ENCODE data around the gene TBXT. TPM values are rescaled to one million over a fixed set of nuclear protein-coding genes. Genes with fewer than 3 reads are reported as not detected.

TBXT gene
- total and polyA plus RNA-seq, 2 of the 8 experiments (the other 6 are each of a cell fraction or from before 2014, with no cell fraction given) = 0.18 to 0.24 TPM

GRCh38 chr6:166204852-166205650, 37.4 kb upstream of the TBXT start:
- Histone ChIP-seq H4K91ac (replicated peaks; ENCODE audit: insufficient read length, low read length) (no peak overlapping the region), H3K79me1 (ENCODE audit: low read depth, low read length) (no peaks in the 10 kb centered on the region), H2AFZ (ENCODE audit: low read length) (no peak overlapping the region), H3K27me3 (replicated peaks in 1 of 4; ENCODE audit: control insufficient read depth in 3 of 4, extremely low read depth in 1 of 4, insufficient read depth in 3 of 4, low read length in 3 of 4) (peaks cover 0 to 5% (median under 1%) of the 10 kb centered on the region in 4 experiments; a peak in 3 of 7 replicates), H3K9ac (replicated peaks in 1 of 4; ENCODE audit: extremely low read depth in 1 of 4, low read depth in 3 of 4, low read length in 3 of 4) (no peak overlapping the region), H3K14ac (ENCODE audit: insufficient read length) (no peak overlapping the region), H3K56ac (replicated peaks; ENCODE audit: insufficient read length, low read depth, low read length) (no peak overlapping the region), H3K4me2 (ENCODE audit: insufficient read depth in 1 of 2, low read depth in 2 of 2, low read length in 2 of 2) (no peak overlapping the region; a peak in 1 of 4 replicates), H3K4me3 (ENCODE audit: extremely low read depth in 1 of 4, insufficient read depth in 2 of 4, low read depth in 3 of 4, low read length in 4 of 4) (no peak overlapping the region), H2BK20ac (ENCODE audit: low read length) (no peak overlapping the region), H4K5ac (ENCODE audit: insufficient read length, low read depth, low read length) (no peak overlapping the region), H2BK15ac (ENCODE audit: low read length) (no peak overlapping the region), H2AK5ac (ENCODE audit: low read depth, low read length) (no peak overlapping the region), H3K27ac (ENCODE audit: low read depth, low read length) (no peak overlapping the region), H3K23me2 (ENCODE audit: low read depth, low read length) (no peaks in the 10 kb centered on the region), H3K18ac (ENCODE audit: extremely low read depth, low read length) (no peak overlapping the region), H4K20me1 (replicated peaks in 1 of 2; ENCODE audit: control insufficient read depth in 1 of 2, insufficient read depth in 2 of 2, low read length in 2 of 2) (peaks cover 0 to 2% of the 10 kb centered on the region in 2 experiments), H3K36me3 (ENCODE audit: control insufficient read depth in 2 of 4, insufficient read depth in 4 of 4, low read length in 3 of 4) (no peaks in the 10 kb centered on the region), H3K9me3 (ENCODE audit: insufficient read depth in 2 of 2, low read depth in 1 of 2, low read length in 1 of 2) (no peaks in the 10 kb centered on the region), H2BK12ac (ENCODE audit: low read depth, low read length) (no peak overlapping the region), H3K79me2 (ENCODE audit: control insufficient read depth in 1 of 2, insufficient read depth in 2 of 2, low read length in 2 of 2) (no peaks in the 10 kb centered on the region), H2BK120ac (replicated peaks; ENCODE audit: low read depth, low read length) (no peak overlapping the region), H3K4me1 (replicated peaks in 1 of 4; ENCODE audit: control insufficient read depth in 3 of 4, insufficient read depth in 4 of 4, low read length in 3 of 4) (peaks cover 0 to 5% (median 0%) of the 10 kb centered on the region in 4 experiments; a peak in 2 of 7 replicates), H3K23ac (ENCODE audit: insufficient read length) (no peak overlapping the region), H4K8ac (ENCODE audit: extremely low read depth, insufficient read depth, low read length) (no peak overlapping the region), H3K4ac (replicated peaks; ENCODE audit: insufficient read length, low read depth, low read length) (no peak overlapping the region), H2BK5ac (ENCODE audit: low read depth, low read length) (0 out of 2 replicates have a peak overlapping the region, but pooled peaks have one; percentile 16)
- CTCF ChIA-PET (ENCODE audit: partially characterized antibody) = interaction anchor here (0.8 to 1.0 kb wide), 2 partner anchors 19 to 32 kb away, joined by 3 to 5 read pairs; no protein-coding TSS in a partner anchor
- TF ChIP-seq SIX5 (IDR thresholded peaks at IDR 0.05; ENCODE audit: low read depth, low read length) (no peak), RAD21 (IDR thresholded peaks at IDR 0.05 in 1 of 2, conservative IDR thresholded peaks at IDR 0.05 in 1 of 2; ENCODE audit: low read depth in 2 of 2, low read length in 2 of 2) (peak in 1 of 2 experiments; percentile 22; a peak in 2 of 4 replicates)
- TF ChIP-seq, protein P1, sequence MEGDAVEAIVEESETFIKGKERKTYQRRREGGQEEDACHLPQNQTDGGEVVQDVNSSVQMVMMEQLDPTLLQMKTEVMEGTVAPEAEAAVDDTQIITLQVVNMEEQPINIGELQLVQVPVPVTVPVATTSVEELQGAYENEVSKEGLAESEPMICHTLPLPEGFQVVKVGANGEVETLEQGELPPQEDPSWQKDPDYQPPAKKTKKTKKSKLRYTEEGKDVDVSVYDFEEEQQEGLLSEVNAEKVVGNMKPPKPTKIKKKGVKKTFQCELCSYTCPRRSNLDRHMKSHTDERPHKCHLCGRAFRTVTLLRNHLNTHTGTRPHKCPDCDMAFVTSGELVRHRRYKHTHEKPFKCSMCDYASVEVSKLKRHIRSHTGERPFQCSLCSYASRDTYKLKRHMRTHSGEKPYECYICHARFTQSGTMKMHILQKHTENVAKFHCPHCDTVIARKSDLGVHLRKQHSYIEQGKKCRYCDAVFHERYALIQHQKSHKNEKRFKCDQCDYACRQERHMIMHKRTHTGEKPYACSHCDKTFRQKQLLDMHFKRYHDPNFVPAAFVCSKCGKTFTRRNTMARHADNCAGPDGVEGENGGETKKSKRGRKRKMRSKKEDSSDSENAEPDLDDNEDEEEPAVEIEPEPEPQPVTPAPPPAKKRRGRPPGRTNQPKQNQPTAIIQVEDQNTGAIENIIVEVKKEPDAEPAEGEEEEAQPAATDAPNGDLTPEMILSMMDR (IDR thresholded peaks at IDR 0.05; ENCODE audit: control extremely low read depth in 1 of 3, insufficient read depth in 1 of 3, low read depth in 1 of 3, low read length in 3 of 3) = peak in 2 of 3 experiments; percentile 44 to 45; a peak in 3 of 4 replicates
- no peak for FAIRE-seq
- POLR2A ChIA-PET (ENCODE audit: partially characterized antibody) = no interaction called here
- no peak for DNase-seq (ENCODE audit: low read depth in 1 of 2, low spot score in 2 of 2)
- WGBS, 2 experiments (ENCODE audit: extremely low coverage in 1 of 2, insufficient coverage in 1 of 2, insufficient read length in 1 of 2, insufficient replicate concordance in 2 of 2, low coverage in 1 of 2, low lambda C conversion rate in 2 of 2, missing lambda C conversion rate in 1 of 2) = 86% methylated on average over 17 of the region's 17 CpGs; no CpG with 5 or more reads in 1 of the 2 experiments

All from H1 (cell line).